IMR-90 (cell line): ENCODE results near the gene STOML1.

ENCODE experiments used
- POLR2A ChIP-seq: IDR thresholded peaks from 2 replicates; pipeline ENCODE4 v1.6.1; 2012; ENCODE audit warnings: mild to moderate bottlenecking, low read depth, low read length
- USF2 ChIP-seq: fragments of 150-350 bp; IDR thresholded peaks from 2 replicates; pipeline ENCODE4 v1.6.1; 2017; ENCODE audit warnings: mild to moderate bottlenecking, antibody characterized with exemption, low read length, low read depth

GRCh38 chr15:73950479-73950830 is 41.6 kb downstream of the STOML1 start:
- TF ChIP-seq POLR2A: no peak
- no peak for TF ChIP-seq USF2
